HG02642 (cell line): Measurements from ENCODE around the gene MYLK4.
"Not testable (repeated sequence)": the region's sequence is repeated elsewhere in the genome, so short reads cannot be mapped to it uniquely, and the experiment has no call there.

Experiments used
- ATAC-seq: cut with Tn5 transposase; IDR thresholded peaks from one replicate; pipeline ENCODE4 v1.9.1; 2021; ENCODE audit warnings: mild to moderate bottlenecking; ENCODE audit not compliant: unreplicated experiment, poor library complexity

Gene MYLK4

GRCh38 chr6:2780102-2780737 lies 29.5 kb upstream of the MYLK4 start:
- ATAC-seq: no peak

GRCh38 chr6:2777249-2777648 lies 26.5 kb upstream of the MYLK4 start:
- no peak for ATAC-seq

- ATAC-seq: no peak
Measured at GRCh38 chr6:2775003-2775402, 24.3 kb upstream of the MYLK4 start.

GRCh38 chr6:2773449-2773848 lies 22.7 kb upstream of the MYLK4 start:
- no peak for ATAC-seq

- no peak for ATAC-seq
Measured at GRCh38 chr6:2772840-2773239, 22.1 kb upstream of the MYLK4 start.

GRCh38 chr6:2771079-2771478 lies 20.4 kb upstream of the MYLK4 start:
- no peak for ATAC-seq

GRCh38 chr6:2770171-2770570 lies 19.4 kb upstream of the MYLK4 start:
- no peak for ATAC-seq

- ATAC-seq: no peak
Measured at GRCh38 chr6:2768696-2769095, 18.0 kb upstream of the MYLK4 start.

- no peak for ATAC-seq
Measured at GRCh38 chr6:2767657-2768524, 17.2 kb upstream of the MYLK4 start.

GRCh38 chr6:2766767-2767656 lies 16.3 kb upstream of the MYLK4 start:
- ATAC-seq: no peak

- ATAC-seq: peak; percentile 31
Measured at GRCh38 chr6:2765896-2766766, 15.4 kb upstream of the MYLK4 start.

- ATAC-seq: peak; percentile 91
Measured at GRCh38 chr6:2765166-2765895, 14.6 kb upstream of the MYLK4 start, which contains the start of gene WRNIP1. Gene WRNIP1, plus strand, starts transcription at chr6:2765393. Its CDS starts 230 bp downstream, at chr6:2765623.

GRCh38 chr6:2764610-2765165 lies 14.0 kb upstream of the MYLK4 start:
- ATAC-seq: peak; percentile 65

- ATAC-seq: no peak
Measured at GRCh38 chr6:2763876-2764540, 13.3 kb upstream of the MYLK4 start.

- ATAC-seq: no peak
Measured at GRCh38 chr6:2763345-2763841, 12.7 kb upstream of the MYLK4 start.

GRCh38 chr6:2762868-2763267 lies 12.1 kb upstream of the MYLK4 start:
- ATAC-seq: not testable (repeated sequence)

- no peak for ATAC-seq
Measured at GRCh38 chr6:2760882-2761842, 10.4 kb upstream of the MYLK4 start.
